ENCODE data around the gene VIT.

The VIT gene

GRCh38 chr2:36834731-36835524, 138.4 kb downstream of the VIT start:
- no peak for DNase-seq (ENCODE audit: low read depth in 1 of 2, low spot score in 1 of 2)
- H3K27me3 ChIP-seq (ENCODE audit: insufficient read depth, poor library complexity, severe bottlenecking) = no peaks in the 10 kb centered on the region
- no peak overlapping the region for H3K27ac ChIP-seq (replicated peaks)
- no peak overlapping the region for H3K4me3 ChIP-seq (replicated peaks; ENCODE audit: insufficient read depth, low read length)
- no peak for TF ChIP-seq POLR2AphosphoS5 (IDR thresholded peaks at IDR 0.05; ENCODE audit: low read depth)
- TF ChIP-seq REST (IDR thresholded peaks at IDR 0.05; ENCODE audit: insufficient replicate concordance, low read depth) = no peak

- no peak overlapping the region for H3K4me3 ChIP-seq (replicated peaks; ENCODE audit: insufficient read depth, low read length)
- H3K27me3 ChIP-seq (ENCODE audit: insufficient read depth, poor library complexity, severe bottlenecking) = no peaks in the 10 kb centered on the region
- no peak for DNase-seq (ENCODE audit: low read depth in 1 of 2, low spot score in 1 of 2)
- TF ChIP-seq GABPA (IDR thresholded peaks at IDR 0.05; ENCODE audit: low read depth) = no peak
- TF ChIP-seq REST (IDR thresholded peaks at IDR 0.05; ENCODE audit: insufficient replicate concordance, low read depth) = no peak
- TF ChIP-seq SPI1 (IDR thresholded peaks at IDR 0.05; ENCODE audit: borderline replicate concordance, low read depth) = no peak
- TF ChIP-seq, protein P1, sequence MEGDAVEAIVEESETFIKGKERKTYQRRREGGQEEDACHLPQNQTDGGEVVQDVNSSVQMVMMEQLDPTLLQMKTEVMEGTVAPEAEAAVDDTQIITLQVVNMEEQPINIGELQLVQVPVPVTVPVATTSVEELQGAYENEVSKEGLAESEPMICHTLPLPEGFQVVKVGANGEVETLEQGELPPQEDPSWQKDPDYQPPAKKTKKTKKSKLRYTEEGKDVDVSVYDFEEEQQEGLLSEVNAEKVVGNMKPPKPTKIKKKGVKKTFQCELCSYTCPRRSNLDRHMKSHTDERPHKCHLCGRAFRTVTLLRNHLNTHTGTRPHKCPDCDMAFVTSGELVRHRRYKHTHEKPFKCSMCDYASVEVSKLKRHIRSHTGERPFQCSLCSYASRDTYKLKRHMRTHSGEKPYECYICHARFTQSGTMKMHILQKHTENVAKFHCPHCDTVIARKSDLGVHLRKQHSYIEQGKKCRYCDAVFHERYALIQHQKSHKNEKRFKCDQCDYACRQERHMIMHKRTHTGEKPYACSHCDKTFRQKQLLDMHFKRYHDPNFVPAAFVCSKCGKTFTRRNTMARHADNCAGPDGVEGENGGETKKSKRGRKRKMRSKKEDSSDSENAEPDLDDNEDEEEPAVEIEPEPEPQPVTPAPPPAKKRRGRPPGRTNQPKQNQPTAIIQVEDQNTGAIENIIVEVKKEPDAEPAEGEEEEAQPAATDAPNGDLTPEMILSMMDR (IDR thresholded peaks at IDR 0.05; ENCODE audit: insufficient read depth, low read length) = no peak
- TF ChIP-seq POLR2AphosphoS5 (IDR thresholded peaks at IDR 0.05; ENCODE audit: low read depth) = no peak
- H3K27ac ChIP-seq (replicated peaks) = no peak overlapping the region
These were observed 143.6 kb downstream of the VIT start for GRCh38 chr2:36839976-36840617.

DNA sequence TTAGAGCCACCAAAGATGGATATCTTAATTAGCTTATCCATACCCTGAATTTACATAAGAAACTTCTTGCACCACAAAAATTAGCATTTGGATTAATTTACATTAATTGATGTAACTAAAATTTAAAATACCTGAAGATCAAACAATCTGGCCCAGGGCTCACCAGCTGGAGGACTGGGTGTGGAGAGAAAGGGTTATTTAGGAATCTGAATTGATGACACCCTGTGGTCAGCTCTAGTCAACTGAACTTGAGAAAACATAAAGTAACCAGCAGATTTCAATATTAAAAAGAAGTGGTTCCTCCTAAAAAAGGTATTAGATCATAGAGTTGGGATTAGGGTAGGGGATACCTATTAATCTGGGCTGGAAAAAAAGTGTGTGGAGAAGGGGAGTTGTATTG, 147.3 kb downstream of the VIT start:
- no peak overlapping the region for H3K27ac ChIP-seq (replicated peaks)
- no peaks in the 10 kb centered on the region for H3K27me3 ChIP-seq (ENCODE audit: insufficient read depth, poor library complexity, severe bottlenecking)
- no peak overlapping the region for H3K4me3 ChIP-seq (replicated peaks; ENCODE audit: insufficient read depth, low read length)
- DNase-seq (ENCODE audit: low read depth in 1 of 2, low spot score in 1 of 2) = no peak
- TF ChIP-seq REST (IDR thresholded peaks at IDR 0.05; ENCODE audit: insufficient replicate concordance, low read depth) (no peak), SPI1 (IDR thresholded peaks at IDR 0.05; ENCODE audit: borderline replicate concordance, low read depth) (no peak), GABPA (IDR thresholded peaks at IDR 0.05; ENCODE audit: low read depth) (no peak), POLR2AphosphoS5 (IDR thresholded peaks at IDR 0.05; ENCODE audit: low read depth) (no peak)
- TF ChIP-seq, protein P1 (IDR thresholded peaks at IDR 0.05; ENCODE audit: insufficient read depth, low read length) = no peak

All from HL-60 (cell line).